ENCODE data around the gene MGAM2.
"Not testable (repeated sequence)": the region's sequence is repeated elsewhere in the genome, so short reads cannot be mapped to it uniquely, and the experiment has no call there.

The MGAM2 gene

DNA sequence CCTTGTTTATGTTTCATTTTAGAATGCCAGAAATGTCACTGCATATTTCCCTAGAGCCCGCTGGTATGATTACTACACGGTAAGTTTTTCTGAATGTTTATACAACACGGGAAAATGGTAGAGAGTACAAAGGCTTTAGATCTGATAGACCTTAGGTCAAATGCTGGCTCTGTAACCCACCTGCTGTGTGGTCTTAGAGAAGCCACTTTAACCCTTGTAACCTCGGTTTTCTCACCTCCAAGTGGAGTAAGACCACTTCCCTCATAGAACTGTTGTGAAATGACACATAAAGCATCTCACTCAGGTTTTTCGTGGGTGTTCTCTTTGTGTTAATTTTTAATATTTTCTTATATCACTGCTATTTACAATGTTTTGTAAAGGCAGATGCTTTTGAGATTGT, 13.9 kb upstream of the MGAM2 start:
- Histone ChIP-seq H3K27ac (ENCODE audit: low read depth in 2 of 2, low read length in 2 of 2) (no peak overlapping the region), H3K9me3 (ENCODE audit: control insufficient read depth in 2 of 2, low read length in 2 of 2) (no peaks in the 10 kb centered on the region), H3K27me3 (ENCODE audit: control insufficient read depth in 2 of 2, insufficient read depth in 2 of 2, low read length in 2 of 2) (no peaks in the 10 kb centered on the region), H3K9ac (ENCODE audit: low read depth in 1 of 2, low read length in 2 of 2) (no peak overlapping the region), H3K4me1 (ENCODE audit: control insufficient read depth in 2 of 2, insufficient read depth in 2 of 2, low read length in 2 of 2) (peaks cover 0 to 2% of the 10 kb centered on the region in 2 donors), H3K4me3 (ENCODE audit: low read length in 2 of 2) (no peak overlapping the region), H3K36me3 (ENCODE audit: control insufficient read depth in 2 of 2, insufficient read depth in 2 of 2, low read length in 2 of 2) (no peaks in the 10 kb centered on the region)

DNA sequence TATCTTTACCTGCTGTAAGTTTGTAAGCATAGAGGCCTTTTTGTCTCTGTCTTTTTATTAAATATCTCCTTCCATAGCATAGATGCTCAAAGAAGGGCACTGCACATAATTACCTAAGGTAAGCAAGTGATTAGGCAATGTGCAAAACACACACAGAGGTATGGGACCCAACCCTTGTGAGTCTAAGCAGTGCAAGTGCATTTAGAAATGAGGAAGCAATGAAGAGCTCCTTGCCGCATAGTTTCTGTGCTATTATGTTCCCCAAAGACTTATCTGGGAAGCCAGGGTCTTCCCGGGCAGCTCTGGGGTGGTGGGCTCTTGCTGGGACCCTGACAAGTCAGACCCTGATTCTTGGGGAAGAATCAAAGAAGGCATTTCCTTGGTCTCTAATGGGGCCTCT, 13.5 kb upstream of the MGAM2 start:
- Histone ChIP-seq H3K27me3 (ENCODE audit: control insufficient read depth in 2 of 2, insufficient read depth in 2 of 2, low read length in 2 of 2) (no peaks in the 10 kb centered on the region), H3K9ac (ENCODE audit: low read depth in 1 of 2, low read length in 2 of 2) (no peak overlapping the region), H3K27ac (ENCODE audit: low read depth in 2 of 2, low read length in 2 of 2) (no peak overlapping the region), H3K9me3 (ENCODE audit: control insufficient read depth in 2 of 2, low read length in 2 of 2) (no peaks in the 10 kb centered on the region), H3K4me3 (ENCODE audit: low read length in 2 of 2) (no peak overlapping the region), H3K4me1 (ENCODE audit: control insufficient read depth in 2 of 2, insufficient read depth in 2 of 2, low read length in 2 of 2) (peaks cover 0 to 2% of the 10 kb centered on the region in 2 donors), H3K36me3 (ENCODE audit: control insufficient read depth in 2 of 2, insufficient read depth in 2 of 2, low read length in 2 of 2) (no peaks in the 10 kb centered on the region)

DNA sequence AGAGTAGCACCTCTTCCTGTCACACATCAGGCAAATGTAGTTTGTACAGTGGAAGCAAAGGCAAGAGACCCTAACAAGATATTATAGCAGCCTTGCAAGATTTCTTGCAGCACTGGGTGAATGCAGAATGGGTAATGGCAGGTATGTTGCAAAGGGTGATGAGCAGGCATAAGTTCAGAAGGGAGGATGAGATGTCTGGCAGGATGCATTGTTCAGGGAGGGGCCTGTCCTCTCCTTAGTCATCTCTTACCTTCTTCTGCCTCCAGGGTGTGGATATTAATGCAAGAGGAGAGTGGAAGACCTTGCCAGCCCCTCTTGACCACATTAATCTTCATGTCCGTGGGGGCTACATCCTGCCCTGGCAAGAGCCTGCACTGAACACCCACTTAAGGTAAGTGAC, 12.2 kb upstream of the MGAM2 start:
- H3K9ac ChIP-seq (ENCODE audit: low read depth in 1 of 2, low read length in 2 of 2); H3K9me3 ChIP-seq (ENCODE audit: control insufficient read depth in 2 of 2, low read length in 2 of 2); H3K4me1 ChIP-seq (ENCODE audit: control insufficient read depth in 2 of 2, insufficient read depth in 2 of 2, low read length in 2 of 2); H3K4me3 ChIP-seq (ENCODE audit: low read length in 2 of 2); H3K36me3 ChIP-seq (ENCODE audit: control insufficient read depth in 2 of 2, insufficient read depth in 2 of 2, low read length in 2 of 2); H3K27ac ChIP-seq (ENCODE audit: low read depth in 2 of 2, low read length in 2 of 2); H3K27me3 ChIP-seq (ENCODE audit: control insufficient read depth in 2 of 2, insufficient read depth in 2 of 2, low read length in 2 of 2): not testable (repeated sequence)

DNA sequence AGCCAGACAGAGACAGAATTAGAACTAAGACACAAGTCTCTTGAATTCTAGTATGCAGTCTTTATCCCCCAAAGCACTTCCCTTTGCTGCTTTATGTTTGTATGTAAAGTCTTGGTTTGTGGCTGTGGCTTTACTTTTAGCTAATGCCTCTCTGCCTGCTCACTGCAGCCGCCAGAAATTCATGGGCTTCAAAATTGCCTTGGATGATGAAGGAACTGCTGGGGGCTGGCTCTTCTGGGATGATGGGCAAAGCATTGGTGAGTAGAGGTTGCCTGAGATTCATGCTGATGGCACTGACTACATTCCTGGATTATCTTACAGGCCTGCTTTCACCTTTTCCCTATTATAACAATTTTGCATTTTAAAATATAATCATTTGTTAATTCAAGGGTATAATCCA, 10.9 kb upstream of the MGAM2 start:
- Histone ChIP-seq H3K36me3 (ENCODE audit: control insufficient read depth in 2 of 2, insufficient read depth in 2 of 2, low read length in 2 of 2) (no peaks in the 10 kb centered on the region), H3K4me1 (ENCODE audit: control insufficient read depth in 2 of 2, insufficient read depth in 2 of 2, low read length in 2 of 2) (peaks cover 3 to 6% of the 10 kb centered on the region in 2 donors), H3K4me3 (ENCODE audit: low read length in 2 of 2) (no peak overlapping the region), H3K9me3 (ENCODE audit: control insufficient read depth in 2 of 2, low read length in 2 of 2) (no peaks in the 10 kb centered on the region), H3K9ac (ENCODE audit: low read depth in 1 of 2, low read length in 2 of 2) (no peak overlapping the region), H3K27me3 (ENCODE audit: control insufficient read depth in 2 of 2, insufficient read depth in 2 of 2, low read length in 2 of 2) (no peaks in the 10 kb centered on the region), H3K27ac (ENCODE audit: low read depth in 2 of 2, low read length in 2 of 2) (no peak overlapping the region)

DNA sequence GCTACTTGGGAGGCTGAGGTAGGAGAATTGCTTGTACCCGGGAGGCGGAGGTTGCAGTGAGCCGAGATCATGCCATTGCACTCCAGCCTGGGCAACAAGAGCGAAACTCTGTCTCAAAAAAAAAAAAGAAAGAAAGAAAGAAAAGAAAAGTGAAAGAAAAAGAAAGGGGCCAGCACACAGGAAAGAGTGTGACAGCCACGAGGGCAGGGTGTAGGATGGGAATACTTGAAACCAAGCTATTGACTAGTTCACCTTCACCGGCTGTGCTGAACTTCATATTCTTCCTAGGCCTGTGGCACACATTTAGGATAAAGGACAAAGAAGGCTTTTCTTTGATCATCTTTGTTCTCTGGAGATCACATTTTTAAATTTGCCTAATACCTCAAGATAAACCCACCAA, 9.7 kb upstream of the MGAM2 start:
- not testable (repeated sequence) for H3K4me3 ChIP-seq (ENCODE audit: low read length in 2 of 2); H3K36me3 ChIP-seq (ENCODE audit: control insufficient read depth in 2 of 2, insufficient read depth in 2 of 2, low read length in 2 of 2); H3K27me3 ChIP-seq (ENCODE audit: control insufficient read depth in 2 of 2, insufficient read depth in 2 of 2, low read length in 2 of 2); H3K27ac ChIP-seq (ENCODE audit: low read depth in 2 of 2, low read length in 2 of 2); H3K9ac ChIP-seq (ENCODE audit: low read depth in 1 of 2, low read length in 2 of 2); H3K9me3 ChIP-seq (ENCODE audit: control insufficient read depth in 2 of 2, low read length in 2 of 2)
- peaks cover 3 to 11% of the 10 kb centered on the region in 2 donors for H3K4me1 ChIP-seq (ENCODE audit: control insufficient read depth in 2 of 2, insufficient read depth in 2 of 2, low read length in 2 of 2)

DNA sequence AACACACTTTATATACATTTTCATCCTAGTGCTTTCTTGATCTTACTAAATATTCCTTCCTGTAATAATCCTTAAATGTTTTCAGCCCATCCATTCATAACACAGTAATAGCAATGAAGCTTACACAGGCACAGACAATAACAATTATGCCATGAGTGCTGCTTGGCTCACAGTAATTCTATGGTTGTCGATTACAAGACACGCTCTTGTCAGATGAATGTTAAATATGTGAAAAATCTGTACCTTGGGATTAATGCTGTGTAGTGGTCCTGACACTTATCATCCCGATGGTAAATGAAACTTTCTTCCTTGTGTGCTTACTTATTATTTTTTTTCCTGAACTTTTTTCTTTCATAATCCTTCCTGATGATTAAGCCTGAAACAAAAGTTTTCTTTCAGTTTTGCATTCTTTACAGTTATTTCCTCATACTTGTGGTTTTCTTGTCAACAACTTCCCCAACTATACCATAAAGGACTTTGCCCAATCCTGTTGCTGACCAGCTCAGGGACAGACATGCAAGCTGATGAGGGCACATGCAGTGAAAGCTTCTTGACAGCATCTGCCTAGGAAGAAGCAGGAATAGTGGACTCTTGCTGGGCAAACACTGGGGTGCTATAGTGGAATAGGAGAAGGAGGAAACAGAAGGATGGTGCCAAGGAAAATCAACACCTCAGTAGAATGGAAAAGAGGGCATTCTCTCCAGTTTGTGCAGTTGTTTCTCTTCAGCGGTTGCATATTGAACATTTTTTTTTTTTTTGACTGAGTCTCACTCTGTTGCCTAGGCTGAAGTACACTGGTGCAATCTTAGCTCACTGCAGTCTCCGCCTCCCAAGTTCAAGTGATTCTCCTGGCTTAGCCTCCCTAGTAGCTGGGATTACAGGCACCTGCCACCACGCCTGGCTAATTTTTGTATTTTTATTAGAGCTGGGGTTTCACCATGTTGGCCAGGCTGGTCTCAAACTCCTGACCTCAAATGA, 6.7 kb upstream of the MGAM2 start:
- Histone ChIP-seq H3K4me1 (ENCODE audit: control insufficient read depth in 2 of 2, insufficient read depth in 2 of 2, low read length in 2 of 2) (peaks cover 3 to 9% of the 10 kb centered on the region in 2 donors), H3K27ac (ENCODE audit: low read depth in 2 of 2, low read length in 2 of 2) (peak overlapping the region; percentile 66 to 79), H3K27me3 (ENCODE audit: control insufficient read depth in 2 of 2, insufficient read depth in 2 of 2, low read length in 2 of 2) (no peaks in the 10 kb centered on the region), H3K36me3 (ENCODE audit: control insufficient read depth in 2 of 2, insufficient read depth in 2 of 2, low read length in 2 of 2) (no peaks in the 10 kb centered on the region), H3K9me3 (ENCODE audit: control insufficient read depth in 2 of 2, low read length in 2 of 2) (no peaks in the 10 kb centered on the region), H3K4me3 (ENCODE audit: low read length in 2 of 2) (peak overlapping the region; percentile 49 to 60), H3K9ac (ENCODE audit: low read depth in 1 of 2, low read length in 2 of 2) (peak overlapping the region in 1 of 2 donors; percentile 27)

DNA sequence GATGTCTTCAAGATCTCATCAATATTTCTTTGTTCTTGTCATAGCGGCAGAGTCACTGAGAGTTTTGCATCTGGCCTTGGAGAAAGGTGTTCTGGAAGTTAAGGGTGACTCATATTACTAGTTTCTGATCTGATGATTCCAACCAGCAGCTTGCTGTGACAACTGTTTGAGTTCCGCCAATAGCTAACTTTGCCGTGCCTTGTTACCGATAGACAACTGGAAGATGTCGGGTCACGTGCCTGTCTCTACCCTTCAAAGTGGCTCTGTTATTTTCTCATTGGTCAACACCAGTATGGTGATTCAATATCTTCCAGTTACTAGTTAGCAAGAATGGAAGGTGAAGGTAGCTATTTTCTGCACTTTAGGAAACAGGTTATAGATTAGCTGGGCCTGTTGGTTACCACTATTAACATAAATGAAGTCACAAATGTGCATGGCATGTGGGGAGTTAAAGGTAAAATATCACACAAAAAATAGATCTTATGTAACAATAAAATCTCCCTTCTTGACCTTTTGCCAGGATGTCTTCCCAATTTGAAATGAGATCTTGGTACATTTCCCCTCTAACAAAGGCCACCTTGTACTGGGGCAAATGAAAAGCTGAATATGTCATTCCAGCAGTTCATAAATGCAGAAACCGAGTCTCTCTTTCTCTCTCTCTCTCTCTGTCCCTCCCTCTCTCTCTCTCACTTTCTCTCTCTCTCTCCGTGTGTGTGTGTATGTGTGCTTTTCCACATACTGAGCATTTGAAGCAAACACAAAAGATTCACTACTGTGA, 2.6 kb upstream of the MGAM2 start:
- Histone ChIP-seq H3K36me3 (ENCODE audit: control insufficient read depth in 2 of 2, insufficient read depth in 2 of 2, low read length in 2 of 2) (no peaks in the 10 kb centered on the region), H3K4me3 (ENCODE audit: low read length in 2 of 2) (no peak overlapping the region), H3K27me3 (ENCODE audit: control insufficient read depth in 2 of 2, insufficient read depth in 2 of 2, low read length in 2 of 2) (no peaks in the 10 kb centered on the region), H3K9ac (ENCODE audit: low read depth in 1 of 2, low read length in 2 of 2) (no peak overlapping the region), H3K9me3 (ENCODE audit: control insufficient read depth in 2 of 2, low read length in 2 of 2) (no peaks in the 10 kb centered on the region), H3K27ac (ENCODE audit: low read depth in 2 of 2, low read length in 2 of 2) (no peak overlapping the region), H3K4me1 (ENCODE audit: control insufficient read depth in 2 of 2, insufficient read depth in 2 of 2, low read length in 2 of 2) (peaks cover 5 to 13% of the 10 kb centered on the region in 2 donors)

DNA sequence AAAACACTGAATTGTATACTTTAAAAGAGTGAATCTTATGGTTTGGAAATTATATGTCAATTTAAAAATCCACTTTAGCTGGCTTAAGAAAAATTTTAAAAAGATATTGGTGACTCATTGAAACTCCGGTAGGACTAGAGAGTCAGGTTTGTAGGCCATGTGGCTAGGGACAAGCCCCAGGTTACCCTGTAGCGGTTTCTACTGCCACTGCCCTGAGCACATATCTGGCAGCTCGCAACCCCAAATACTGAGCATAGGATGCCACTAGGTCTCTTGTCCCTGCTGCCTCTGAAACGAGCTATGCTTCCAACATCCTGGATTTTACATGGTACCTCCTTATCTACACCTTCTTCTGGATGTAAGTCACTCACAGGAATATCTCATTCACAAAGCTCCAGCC, 1.4 kb upstream of the MGAM2 start:
- no peak overlapping the region for H3K27ac ChIP-seq (ENCODE audit: low read depth in 2 of 2, low read length in 2 of 2)
- H3K36me3 ChIP-seq (ENCODE audit: control insufficient read depth in 2 of 2, insufficient read depth in 2 of 2, low read length in 2 of 2) = no peaks in the 10 kb centered on the region
- no peak overlapping the region for H3K9ac ChIP-seq (ENCODE audit: low read depth in 1 of 2, low read length in 2 of 2)
- no peaks in the 10 kb centered on the region for H3K27me3 ChIP-seq (ENCODE audit: control insufficient read depth in 2 of 2, insufficient read depth in 2 of 2, low read length in 2 of 2)
- peaks cover 5 to 10% of the 10 kb centered on the region in 2 donors for H3K4me1 ChIP-seq (ENCODE audit: control insufficient read depth in 2 of 2, insufficient read depth in 2 of 2, low read length in 2 of 2)
- no peak overlapping the region for H3K4me3 ChIP-seq (ENCODE audit: low read length in 2 of 2)
- H3K9me3 ChIP-seq (ENCODE audit: control insufficient read depth in 2 of 2, low read length in 2 of 2) = no peaks in the 10 kb centered on the region

DNA sequence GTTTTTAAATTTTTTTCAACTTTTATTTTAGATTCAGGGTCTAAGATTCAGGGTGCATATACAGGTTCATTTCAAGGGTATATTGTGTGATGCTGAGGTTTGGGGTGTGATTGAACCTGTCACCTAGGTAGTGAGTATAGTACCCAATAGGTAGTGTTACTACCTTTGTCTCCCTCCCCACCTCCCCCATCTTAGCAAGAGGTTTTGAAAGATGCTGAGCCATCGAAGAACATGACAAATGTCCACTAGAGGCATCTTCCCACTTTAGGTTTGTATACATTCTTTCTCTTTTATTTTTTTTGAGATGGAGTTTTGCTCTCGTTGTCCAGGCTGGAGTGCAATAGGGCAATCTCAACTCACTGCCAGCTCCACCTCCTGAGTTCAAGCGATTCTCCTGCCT, 880 bp upstream of the MGAM2 start:
- Histone ChIP-seq H3K9ac (ENCODE audit: low read depth in 1 of 2, low read length in 2 of 2) (no peak overlapping the region), H3K9me3 (ENCODE audit: control insufficient read depth in 2 of 2, low read length in 2 of 2) (no peaks in the 10 kb centered on the region), H3K36me3 (ENCODE audit: control insufficient read depth in 2 of 2, insufficient read depth in 2 of 2, low read length in 2 of 2) (no peaks in the 10 kb centered on the region), H3K27me3 (ENCODE audit: control insufficient read depth in 2 of 2, insufficient read depth in 2 of 2, low read length in 2 of 2) (no peaks in the 10 kb centered on the region), H3K27ac (ENCODE audit: low read depth in 2 of 2, low read length in 2 of 2) (no peak overlapping the region), H3K4me3 (ENCODE audit: low read length in 2 of 2) (no peak overlapping the region), H3K4me1 (ENCODE audit: control insufficient read depth in 2 of 2, insufficient read depth in 2 of 2, low read length in 2 of 2) (peaks cover 3 to 8% of the 10 kb centered on the region in 2 donors)

DNA sequence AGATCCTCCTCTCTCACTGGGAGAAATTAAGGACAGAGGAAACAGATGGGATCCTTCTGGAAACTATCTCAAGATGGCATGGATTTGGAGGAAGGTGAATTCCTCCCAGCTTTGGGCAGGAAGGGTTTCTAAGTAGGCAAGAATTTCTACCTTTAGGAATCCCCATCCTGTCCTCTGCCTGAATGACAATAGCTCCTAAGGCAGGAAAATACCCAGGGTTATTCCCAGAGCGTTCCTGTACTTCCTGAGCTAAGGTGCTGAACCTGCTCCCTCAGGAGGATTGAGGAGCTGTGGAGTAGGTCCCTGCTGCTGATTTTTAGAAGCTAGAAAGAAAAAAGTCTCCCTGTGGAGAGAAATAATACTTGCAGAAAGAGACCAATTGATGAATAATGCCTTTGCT, 568 bp downstream of the MGAM2 start:
- peak overlapping the region; percentile 27 to 49 for H3K4me3 ChIP-seq (ENCODE audit: low read length in 2 of 2)
- H3K36me3 ChIP-seq (ENCODE audit: control insufficient read depth in 2 of 2, insufficient read depth in 2 of 2, low read length in 2 of 2) = no peaks in the 10 kb centered on the region
- peaks cover 2 to 4% of the 10 kb centered on the region in 2 donors for H3K4me1 ChIP-seq (ENCODE audit: control insufficient read depth in 2 of 2, insufficient read depth in 2 of 2, low read length in 2 of 2)
- peak overlapping the region in 1 of 2 donors; percentile 47 for H3K27ac ChIP-seq (ENCODE audit: low read depth in 2 of 2, low read length in 2 of 2)
- no peaks in the 10 kb centered on the region for H3K27me3 ChIP-seq (ENCODE audit: control insufficient read depth in 2 of 2, insufficient read depth in 2 of 2, low read length in 2 of 2)
- H3K9ac ChIP-seq (ENCODE audit: low read depth in 1 of 2, low read length in 2 of 2) = peak overlapping the region in 1 of 2 donors; percentile 29
- no peaks in the 10 kb centered on the region for H3K9me3 ChIP-seq (ENCODE audit: control insufficient read depth in 2 of 2, low read length in 2 of 2)

All from mucosa of rectum (tissue), 2 donors.